ENCODE results near the gene PSMD4. TPM values are rescaled to one million over a fixed set of nuclear protein-coding genes. Genes with fewer than 3 reads are reported as not detected.

PSMD4 gene
- total and polyA plus RNA-seq, 2 donors (not counting 3 experiments of a cell fraction or from before 2014, with no cell fraction given): 181 to 266 TPM

- DNase-seq (ENCODE audit: low read depth, low spot score) (no peak), FAIRE-seq (no peak)
- H3K4me2 ChIP-seq (ENCODE audit: insufficient read depth, low read length): no peak overlapping the region
- H4K20me1 ChIP-seq (replicated peaks; ENCODE audit: control insufficient read depth, extremely low read depth, insufficient read depth, low read length): no peaks in the 10 kb centered on the region
- no peaks in the 10 kb centered on the region for H3K27me3 ChIP-seq (ENCODE audit: control insufficient read depth in 2 of 2, insufficient read depth in 2 of 2, low read length in 2 of 2)
- no peak overlapping the region for H3K9ac ChIP-seq (replicated peaks; ENCODE audit: extremely low read depth, insufficient read depth, low read length)
- no TSS peak for BruUV-seq (replicated peaks)
- intact Hi-C loops (cut with micrococcal nuclease): no loop called here
- H3K4me1 ChIP-seq (ENCODE audit: control insufficient read depth, extremely low read depth, insufficient read depth, low read length): peaks cover 6% of the 10 kb centered on the region
- H3K9me3 ChIP-seq (replicated peaks; ENCODE audit: control insufficient read depth, insufficient read depth, low read length): no peaks in the 10 kb centered on the region
- TF ChIP-seq POLR2AphosphoS5 (IDR thresholded peaks at IDR 0.05; ENCODE audit: insufficient read depth, low read depth, low read length) (no peak), CTCF (IDR thresholded peaks at IDR 0.05; ENCODE audit: extremely low read depth in 1 of 2, insufficient read depth in 1 of 2, low read depth in 1 of 2, low read length in 2 of 2) (no peak), MYC (IDR thresholded peaks at IDR 0.05; ENCODE audit: low read depth, low read length) (no peak), JUN (IDR thresholded peaks at IDR 0.05; ENCODE audit: borderline replicate concordance, insufficient read depth, insufficient read length, low read depth) (no peak), GATA2 (IDR thresholded peaks at IDR 0.05; ENCODE audit: insufficient read depth, insufficient read length, low read depth, low read length) (no peak), POLR2A (IDR thresholded peaks at IDR 0.05; ENCODE audit: low read depth, low read length) (no peak), EZH2 (IDR thresholded peaks at IDR 0.05; ENCODE audit: borderline replicate concordance, low read depth, low read length, severe bottlenecking) (no peak), FOS (IDR thresholded peaks at IDR 0.05; ENCODE audit: borderline replicate concordance, insufficient read depth, low read length) (no peak), MAX (IDR thresholded peaks at IDR 0.05; ENCODE audit: insufficient read depth, insufficient read length) (no peak)
- dilution Hi-C loops (cut with MboI; ENCODE audit: extremely low pct_ligation_motif_present, low sequenced_read_pairs): no loop called here
- peaks cover 0 to 56% of the 10 kb centered on the region in 2 experiments for H3K36me3 ChIP-seq (ENCODE audit: control insufficient read depth in 2 of 2, extremely low read depth in 1 of 2, insufficient read depth in 2 of 2, low read length in 2 of 2)
- H3K79me2 ChIP-seq (ENCODE audit: control insufficient read depth, insufficient read depth, low read length): peaks cover 8% of the 10 kb centered on the region
- no peak overlapping the region for H3K27ac ChIP-seq (ENCODE audit: insufficient read depth, low read depth, low read length)
- no peak overlapping the region for H2AFZ ChIP-seq (ENCODE audit: low read depth, low read length)
- CTCF ChIA-PET: interaction anchor here (1.1 kb wide), 1 partner anchor 14 kb away, joined by 5 read pairs; no protein-coding TSS in a partner anchor
- POLR2A ChIA-PET: no interaction called here
- H3K9me1 ChIP-seq (replicated peaks; ENCODE audit: control insufficient read depth, extremely low read depth, insufficient read depth, low read length): no peaks in the 10 kb centered on the region
- H3K4me3 ChIP-seq (replicated peaks in 1 of 3; ENCODE audit: insufficient read depth in 1 of 3, low read depth in 1 of 3, low read length in 3 of 3): no peak overlapping the region
Measured at GRCh38 chr1:151287341-151287699, 32.8 kb downstream of the PSMD4 start.

All from endothelial cell of umbilical vein (primary cell).